ENCODE data around the gene ADCK2.
A peak's percentile ranks its signal among the peaks of the same experiment; 100 is the strongest.
"Not testable (repeated sequence)": the region's sequence is repeated elsewhere in the genome, so short reads cannot be mapped to it uniquely, and the experiment has no call there.

ADCK2 gene

DNA sequence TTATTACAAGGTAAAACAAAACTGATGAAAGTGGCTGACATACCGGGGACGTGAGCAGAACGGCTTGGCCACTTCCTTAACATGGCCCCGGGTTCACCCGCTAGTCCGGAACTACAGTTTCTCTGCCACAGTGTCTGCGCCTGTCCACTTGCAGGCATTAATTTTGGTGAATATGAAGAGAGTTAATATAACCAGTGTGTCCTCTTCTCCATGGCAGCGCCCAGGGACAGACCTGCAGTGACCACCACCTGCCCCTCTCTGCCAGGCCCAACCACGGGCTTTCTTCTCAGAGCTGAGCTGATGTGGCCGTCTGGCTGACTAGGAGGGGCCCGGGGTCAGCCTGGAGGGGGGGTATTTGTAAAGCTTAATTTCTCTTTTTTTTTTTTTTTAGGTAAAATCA, 22.6 kb downstream of the ADCK2 start:
- DNase-seq (ENCODE audit: low read depth in 2 of 2), result no peak

DNA sequence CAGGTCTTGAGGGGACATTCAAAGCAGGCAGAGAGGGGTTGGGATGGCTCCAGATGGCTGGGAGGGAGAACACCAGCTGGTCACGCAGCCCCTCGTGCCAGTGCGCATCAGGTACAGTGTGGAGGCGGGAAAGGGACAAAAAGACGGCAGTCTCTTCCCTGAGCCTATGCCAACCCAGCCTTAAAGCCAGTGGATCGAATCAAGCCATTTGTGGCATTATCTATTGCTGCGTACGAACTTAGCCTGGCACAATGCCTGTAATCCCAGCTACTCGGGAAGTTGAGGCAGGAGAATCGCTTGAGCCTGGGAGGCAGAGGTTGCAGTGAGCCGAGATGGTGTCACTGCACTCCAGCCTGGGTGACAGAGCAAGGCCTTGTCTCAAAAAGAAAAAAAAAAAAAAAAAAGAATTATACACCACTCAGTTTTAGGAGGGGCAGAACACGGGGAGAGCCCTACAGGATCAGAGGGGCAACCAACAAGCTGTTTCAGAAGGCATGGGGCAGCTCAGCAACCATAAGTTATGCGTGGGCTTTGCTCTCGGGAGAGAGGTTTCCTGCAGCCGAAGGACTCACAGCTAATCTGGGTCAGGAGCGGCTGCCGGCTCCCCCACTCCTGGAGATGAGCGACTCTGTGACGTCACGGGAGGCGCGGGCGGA, 23.4 kb downstream of the ADCK2 start:
- DNase-seq (ENCODE audit: low read depth in 2 of 2), result peak; percentile 72 to 76

GRCh38 chr7:140696680-140697446, 24.1 kb downstream of the ADCK2 start, which contains the start of gene NDUFB2:
TSS of gene NDUFB2 (plus strand) at chr7:140696708. CDS start at chr7:140696745, 37 bp downstream.
- DNase-seq (ENCODE audit: low read depth in 2 of 2), result peak; percentile 33 to 42

GRCh38 chr7:140697447-140698143, 24.9 kb downstream of the ADCK2 start:
- DNase-seq (ENCODE audit: low read depth in 2 of 2), result no peak

- no peak for DNase-seq (ENCODE audit: low read depth in 2 of 2)
Measured at GRCh38 chr7:140698477-140698876, 25.7 kb downstream of the ADCK2 start.

GRCh38 chr7:140702774-140703173, 30.0 kb downstream of the ADCK2 start:
- no peak for DNase-seq (ENCODE audit: low read depth in 2 of 2)

DNA sequence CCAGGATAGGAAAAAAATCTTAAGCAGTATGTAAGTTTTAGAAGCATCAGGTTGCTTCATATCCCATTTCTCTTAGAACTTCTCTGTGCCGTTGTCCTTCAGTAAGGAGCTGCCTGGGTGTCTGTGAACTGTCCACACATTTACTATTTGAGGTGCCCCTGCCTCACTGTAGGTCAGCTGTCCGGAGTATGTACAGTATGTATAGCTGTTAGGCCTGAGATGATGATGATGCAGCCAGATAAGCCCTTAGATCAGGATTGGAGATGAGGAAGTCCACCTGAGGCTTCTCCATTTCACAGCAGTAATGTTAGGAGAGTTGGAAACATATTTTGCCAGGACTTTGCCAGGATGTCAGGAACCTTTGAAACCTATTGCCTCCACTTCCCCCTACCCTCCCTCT, 31.5 kb downstream of the ADCK2 start:
- DNase-seq (ENCODE audit: low read depth in 2 of 2), result no peak

GRCh38 chr7:140707132-140707531, 34.4 kb downstream of the ADCK2 start:
- no peak for DNase-seq (ENCODE audit: low read depth in 2 of 2)

DNA sequence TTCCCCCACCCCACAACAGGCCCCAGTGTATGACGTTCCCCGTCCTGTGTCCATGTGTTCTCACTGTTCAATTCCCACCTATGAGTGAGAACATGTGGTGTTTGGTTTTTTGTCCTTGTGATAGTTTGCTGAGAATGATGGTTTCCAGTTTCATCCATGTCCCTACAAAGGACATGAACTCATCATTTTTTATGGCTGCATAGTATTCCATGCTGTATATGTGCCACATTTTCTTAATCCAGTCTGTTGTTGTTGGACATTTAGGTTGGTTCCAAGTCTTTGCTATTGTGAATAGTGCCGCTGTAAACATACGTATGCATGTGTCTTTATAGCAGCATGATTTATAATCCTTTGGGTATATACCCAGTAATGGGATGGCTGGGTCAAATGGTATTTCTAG, 36.0 kb downstream of the ADCK2 start:
- not testable (repeated sequence) for DNase-seq (ENCODE audit: low read depth in 2 of 2)

DNA sequence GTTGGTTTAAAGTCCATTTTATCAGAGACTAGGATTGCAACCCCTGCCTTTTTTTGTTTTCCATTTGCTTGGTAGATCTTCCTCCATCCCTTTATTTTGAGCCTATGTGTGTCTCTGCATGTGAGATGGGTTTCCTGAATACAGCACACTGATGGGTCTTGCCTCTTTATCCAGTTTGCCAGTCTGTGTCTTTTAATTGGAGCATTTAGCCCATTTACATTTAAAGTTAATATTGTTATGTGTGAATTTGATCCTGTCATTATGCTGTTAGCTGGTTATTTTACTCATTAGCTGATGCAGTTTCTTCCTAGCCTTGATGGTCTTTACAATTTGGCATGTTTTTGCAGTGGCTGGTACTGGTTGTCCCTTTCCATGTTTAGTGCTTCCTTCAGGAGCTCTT, 39.6 kb downstream of the ADCK2 start:
- not testable (repeated sequence) for DNase-seq (ENCODE audit: low read depth in 2 of 2)

DNA sequence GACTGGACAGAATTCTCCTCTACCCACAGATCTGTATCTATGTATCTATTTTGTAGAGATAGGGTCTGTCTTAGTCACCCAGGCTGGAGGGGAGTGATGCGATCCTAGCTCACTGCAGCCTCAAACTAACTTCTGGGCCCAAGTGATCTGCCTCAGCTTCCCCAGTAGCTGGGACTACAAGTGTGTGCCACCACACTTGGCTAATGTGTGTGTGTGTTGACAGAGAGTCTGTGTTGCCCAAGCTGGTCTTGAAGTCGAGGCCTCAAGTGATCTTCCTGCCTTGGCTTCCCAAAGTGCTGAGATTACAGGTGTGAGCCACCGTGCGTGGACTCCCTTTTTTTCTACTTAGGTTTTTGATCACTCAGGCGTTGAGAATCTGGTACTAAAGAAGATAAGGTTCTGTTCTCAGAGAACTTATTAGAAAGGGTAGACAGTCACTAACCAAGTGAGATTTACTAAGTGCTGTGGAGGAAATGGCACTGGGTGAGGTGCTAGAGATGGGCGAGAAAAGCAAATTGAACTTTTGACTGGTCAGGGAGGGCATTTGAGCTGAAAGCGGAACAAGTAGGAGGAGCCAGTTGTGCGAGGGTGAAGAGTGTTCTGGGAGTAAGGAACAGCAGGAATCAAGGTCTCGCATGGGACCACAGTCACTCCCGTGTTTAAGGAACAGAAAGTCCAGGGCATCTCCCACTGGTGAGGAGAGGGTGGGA, 41.7 kb downstream of the ADCK2 start:
- no peak for DNase-seq (ENCODE audit: low read depth in 2 of 2)

DNA sequence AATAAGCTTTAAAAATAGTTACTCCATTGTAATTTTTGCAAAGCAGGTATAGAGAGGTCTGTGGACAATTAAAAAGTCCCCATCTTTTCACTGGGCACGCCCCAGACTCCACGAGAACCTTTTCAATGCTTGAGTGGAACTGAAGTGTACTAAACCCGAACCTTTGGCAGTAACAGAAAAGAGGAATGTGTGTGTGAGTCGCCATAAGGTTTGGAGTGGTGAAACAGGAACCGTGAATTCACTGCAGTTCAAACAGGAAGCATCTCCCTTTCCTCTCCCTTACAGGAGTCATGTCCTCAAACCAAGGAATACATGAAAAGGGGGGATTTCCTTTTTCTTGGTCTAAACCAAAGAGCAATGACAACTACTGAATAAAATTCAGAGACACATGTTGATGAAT, 47.0 kb downstream of the ADCK2 start:
- no peak for DNase-seq (ENCODE audit: low read depth in 2 of 2)

- DNase-seq (ENCODE audit: low read depth in 2 of 2), result no peak
Measured at GRCh38 chr7:140722254-140722653, 49.5 kb downstream of the ADCK2 start.

DNA sequence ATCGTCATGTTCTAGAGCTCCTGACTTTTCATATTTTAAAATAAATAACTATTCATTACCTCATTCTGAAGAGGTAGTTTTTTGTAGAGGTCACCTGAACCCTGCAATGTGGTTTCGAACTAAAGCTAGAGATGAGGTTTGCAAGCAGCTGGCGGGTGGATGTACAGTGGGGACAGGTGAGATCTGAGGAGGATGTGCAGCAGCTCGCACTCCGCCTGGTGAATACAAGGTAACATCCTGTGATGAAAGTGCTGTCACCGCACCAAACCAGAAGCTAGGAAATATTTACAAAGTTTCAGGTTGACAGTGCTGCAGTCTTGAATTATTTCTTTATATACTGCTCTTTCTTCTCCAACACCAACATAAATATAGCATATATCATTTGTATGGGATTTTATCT, 50.3 kb downstream of the ADCK2 start:
- DNase-seq (ENCODE audit: low read depth in 2 of 2), result no peak

- DNase-seq (ENCODE audit: low read depth in 2 of 2), result no peak
Measured at GRCh38 chr7:140723574-140723973, 50.8 kb downstream of the ADCK2 start.

DNA sequence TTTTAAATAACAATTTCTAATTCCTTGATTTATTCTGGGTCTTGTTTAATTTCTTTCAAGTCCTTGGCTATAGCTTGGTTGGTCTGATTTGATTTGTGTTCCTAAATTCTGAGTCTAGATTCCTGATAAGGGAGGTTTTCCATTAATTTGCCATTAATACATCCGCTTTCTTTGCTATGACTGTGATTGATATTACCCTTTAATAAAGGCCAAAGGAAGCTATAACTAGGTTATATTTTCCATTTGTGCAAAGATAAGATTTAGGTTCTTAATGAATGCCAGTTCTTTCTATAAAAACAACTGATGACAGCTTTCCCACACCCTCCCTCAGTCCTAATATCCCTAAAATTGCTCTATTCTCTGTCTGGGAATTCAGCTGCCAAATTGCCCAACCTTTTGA, 52.0 kb downstream of the ADCK2 start:
- DNase-seq (ENCODE audit: low read depth in 2 of 2), result no peak

GRCh38 chr7:140726281-140726680, 53.5 kb downstream of the ADCK2 start:
- DNase-seq (ENCODE audit: low read depth in 2 of 2), result no peak

GRCh38 chr7:140732416-140732815, 59.7 kb downstream of the ADCK2 start:
- no peak for DNase-seq (ENCODE audit: low read depth in 2 of 2)

DNA sequence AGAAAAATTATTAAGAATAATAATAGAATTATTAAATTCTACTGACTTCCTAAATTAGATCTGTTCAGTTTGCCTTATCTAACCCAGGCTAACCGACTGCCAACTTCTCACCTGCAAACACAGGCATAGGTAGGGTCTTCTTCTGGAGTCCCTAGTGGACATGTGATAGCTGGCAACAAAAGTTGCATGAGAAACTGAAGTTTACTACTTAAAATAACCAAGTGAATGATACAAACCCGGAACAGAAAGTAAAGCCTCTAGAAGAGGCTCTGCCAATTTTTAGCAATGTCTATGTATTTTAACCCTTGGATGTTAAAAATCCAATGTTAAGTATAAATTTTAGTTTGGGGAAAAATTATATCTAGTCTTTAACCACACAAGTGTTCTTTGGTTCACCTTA, 61.4 kb downstream of the ADCK2 start:
- DNase-seq (ENCODE audit: low read depth in 2 of 2), result no peak

- no peak for DNase-seq (ENCODE audit: low read depth in 2 of 2)
Measured at GRCh38 chr7:140734729-140735128, 62.0 kb downstream of the ADCK2 start.

DNA sequence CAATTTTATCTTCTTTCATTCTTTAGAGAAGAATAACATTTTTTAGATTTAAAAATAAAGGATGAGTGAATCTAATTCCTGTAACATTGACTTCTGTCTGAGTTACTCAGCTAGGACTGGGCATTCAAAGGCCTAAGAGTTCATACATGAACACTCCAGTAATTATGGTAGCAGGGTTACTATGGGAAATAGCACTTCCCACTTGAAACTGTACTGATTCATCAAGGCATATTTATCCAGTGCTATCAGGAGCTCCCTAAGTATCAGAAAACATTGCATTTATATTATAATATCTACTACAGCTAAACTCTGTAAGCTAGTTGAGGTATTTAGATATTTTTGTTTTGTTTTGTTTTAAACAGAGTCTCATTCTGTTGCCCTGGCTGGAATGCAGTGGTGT, 65.5 kb downstream of the ADCK2 start:
- DNase-seq (ENCODE audit: low read depth in 2 of 2), result no peak

GRCh38 chr7:140743255-140743654, 70.5 kb downstream of the ADCK2 start:
- DNase-seq (ENCODE audit: low read depth in 2 of 2), result not testable (repeated sequence)
